Activated CD4-positive, alpha-beta T cell treated with anti-CD3 and anti-CD28 coated beads for 4 hours (primary cell): ENCODE results near the gene RBM11.

Experiments
- DNase-seq, 2 donors: peaks; one replicate each; pipeline ENCODE4 v3.0.0-alpha.2; 2020

RBM11 gene

GRCh38 chr21:14271641-14272040 lies 55.7 kb downstream of the RBM11 start:
- DNase-seq: no peak

- DNase-seq: no peak
Measured at GRCh38 chr21:14273736-14274538, 58.0 kb downstream of the RBM11 start.

- DNase-seq: no peak
Measured at GRCh38 chr21:14275702-14276205, 59.8 kb downstream of the RBM11 start.
